GM12872 (cell line): ENCODE measurements around the gene CTSA.

Experiments used
- TF ChIP-seq, protein P1 (sequence below): IDR thresholded peaks from 3 replicates; pipeline ENCODE4 v1.5.1; 2011; ENCODE audit warnings: low read depth, mild to moderate bottlenecking, low read length, moderate library complexity; ENCODE audit not compliant: insufficient read depth

CTSA gene

DNA sequence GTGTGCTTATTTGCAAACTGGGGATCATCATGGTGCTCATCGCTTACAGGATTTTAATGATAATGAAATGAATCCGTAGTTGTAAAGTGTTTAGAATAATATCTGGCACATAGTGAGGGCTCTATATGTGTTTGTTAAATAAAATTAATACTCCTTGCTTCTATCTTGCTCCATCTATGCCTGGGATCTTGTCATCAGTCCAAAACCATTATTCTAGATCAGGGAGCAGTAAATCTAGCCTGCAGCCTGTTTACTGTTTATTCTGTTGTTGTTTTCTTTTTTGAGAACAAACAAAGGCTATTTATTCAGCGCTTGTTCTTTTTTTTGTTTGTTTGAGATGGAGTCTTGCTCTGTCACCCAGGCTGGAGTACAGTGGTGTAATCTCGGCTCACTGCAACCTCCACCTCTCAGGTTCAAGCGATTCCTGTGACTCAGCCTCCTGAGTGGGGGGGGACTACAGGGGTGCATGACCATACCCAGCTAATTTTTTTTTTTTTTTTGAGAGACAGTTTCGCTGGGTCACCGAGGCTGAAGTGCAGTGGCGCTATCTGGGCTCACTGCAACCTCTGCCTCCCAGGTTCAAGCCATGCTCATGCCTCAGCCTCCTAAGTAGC lies 42.1 kb upstream of the CTSA start:
- TF ChIP-seq, protein P1, sequence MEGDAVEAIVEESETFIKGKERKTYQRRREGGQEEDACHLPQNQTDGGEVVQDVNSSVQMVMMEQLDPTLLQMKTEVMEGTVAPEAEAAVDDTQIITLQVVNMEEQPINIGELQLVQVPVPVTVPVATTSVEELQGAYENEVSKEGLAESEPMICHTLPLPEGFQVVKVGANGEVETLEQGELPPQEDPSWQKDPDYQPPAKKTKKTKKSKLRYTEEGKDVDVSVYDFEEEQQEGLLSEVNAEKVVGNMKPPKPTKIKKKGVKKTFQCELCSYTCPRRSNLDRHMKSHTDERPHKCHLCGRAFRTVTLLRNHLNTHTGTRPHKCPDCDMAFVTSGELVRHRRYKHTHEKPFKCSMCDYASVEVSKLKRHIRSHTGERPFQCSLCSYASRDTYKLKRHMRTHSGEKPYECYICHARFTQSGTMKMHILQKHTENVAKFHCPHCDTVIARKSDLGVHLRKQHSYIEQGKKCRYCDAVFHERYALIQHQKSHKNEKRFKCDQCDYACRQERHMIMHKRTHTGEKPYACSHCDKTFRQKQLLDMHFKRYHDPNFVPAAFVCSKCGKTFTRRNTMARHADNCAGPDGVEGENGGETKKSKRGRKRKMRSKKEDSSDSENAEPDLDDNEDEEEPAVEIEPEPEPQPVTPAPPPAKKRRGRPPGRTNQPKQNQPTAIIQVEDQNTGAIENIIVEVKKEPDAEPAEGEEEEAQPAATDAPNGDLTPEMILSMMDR = no peak

DNA sequence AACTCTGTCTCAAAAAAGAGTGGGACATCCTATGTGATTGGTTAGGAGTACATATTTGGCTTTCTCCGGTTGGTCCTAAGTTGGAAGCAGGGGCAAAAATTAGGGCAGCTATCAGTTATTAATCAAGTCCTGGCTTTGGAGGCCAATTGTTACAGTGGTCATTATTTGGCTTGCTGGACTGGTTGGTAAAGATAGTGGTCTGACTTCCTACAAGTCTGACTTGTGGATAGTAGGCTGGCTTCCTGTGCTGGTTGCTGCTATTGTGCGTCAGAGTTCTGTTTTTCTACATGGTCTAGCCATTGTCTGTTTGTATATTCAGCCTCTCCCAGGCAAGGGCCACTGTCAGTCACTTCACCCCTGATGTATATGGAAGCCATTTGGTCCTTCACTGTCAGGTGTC lies 40.9 kb upstream of the CTSA start:
- TF ChIP-seq, protein P1 = no peak

DNA sequence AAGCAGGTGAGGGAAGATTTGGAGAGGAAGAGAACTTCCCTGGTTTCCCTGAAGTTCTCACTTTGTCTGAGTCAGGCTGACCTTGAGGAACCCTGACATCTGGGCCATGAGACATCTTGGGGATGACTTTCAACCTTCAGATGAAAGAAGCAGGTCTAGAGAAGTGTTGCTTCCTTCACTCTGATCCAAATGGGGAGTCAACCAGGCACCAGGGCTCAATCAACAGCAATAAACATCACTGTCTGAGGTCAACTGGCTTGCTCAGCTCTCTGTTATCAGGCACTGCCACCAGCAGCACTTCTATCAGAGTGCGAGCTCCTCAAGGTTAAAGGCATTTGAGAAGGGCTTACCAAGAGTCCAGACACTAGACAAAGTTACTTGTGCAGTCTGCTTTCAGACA lies 40.2 kb upstream of the CTSA start:
- TF ChIP-seq, protein P1 = no peak

DNA sequence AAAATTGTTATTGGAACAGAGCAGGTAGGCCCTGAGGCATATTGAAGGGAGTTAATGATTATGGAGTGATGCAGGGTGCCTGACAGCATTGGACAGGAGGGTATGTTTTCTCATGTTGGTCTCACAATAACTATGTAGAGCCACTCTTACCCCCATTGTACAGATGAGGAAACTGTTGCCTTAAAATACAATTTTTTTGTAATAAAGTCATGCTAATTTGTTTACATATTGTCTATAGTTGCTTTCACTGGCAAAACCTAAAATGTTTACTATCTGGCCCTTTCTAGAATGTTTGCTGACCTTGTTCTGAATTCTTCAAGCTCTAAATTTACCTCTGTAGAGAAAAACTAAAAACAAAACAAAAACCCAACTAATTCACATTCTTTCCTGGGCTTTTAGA lies 39.6 kb upstream of the CTSA start:
- TF ChIP-seq, protein P1 = no peak

DNA sequence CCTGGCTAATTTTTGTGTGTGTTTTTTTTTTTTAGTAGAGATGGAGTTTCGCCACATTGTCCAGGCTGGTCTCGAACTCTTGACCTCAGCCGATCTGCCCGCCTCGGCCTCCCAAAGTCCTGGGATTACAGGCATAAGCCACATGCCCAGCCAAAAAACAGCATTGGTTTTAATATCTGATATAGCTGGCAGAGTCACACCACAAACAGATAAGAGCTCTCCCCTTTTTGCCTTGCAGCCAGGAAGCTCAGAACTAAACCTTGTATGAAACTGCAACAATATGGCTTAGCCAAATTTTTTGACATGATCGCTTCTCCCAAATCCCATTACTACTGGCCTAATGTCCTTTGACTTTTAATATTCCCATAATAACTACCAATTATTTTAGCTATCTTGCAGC lies 38.8 kb upstream of the CTSA start:
- TF ChIP-seq, protein P1 = no peak

DNA sequence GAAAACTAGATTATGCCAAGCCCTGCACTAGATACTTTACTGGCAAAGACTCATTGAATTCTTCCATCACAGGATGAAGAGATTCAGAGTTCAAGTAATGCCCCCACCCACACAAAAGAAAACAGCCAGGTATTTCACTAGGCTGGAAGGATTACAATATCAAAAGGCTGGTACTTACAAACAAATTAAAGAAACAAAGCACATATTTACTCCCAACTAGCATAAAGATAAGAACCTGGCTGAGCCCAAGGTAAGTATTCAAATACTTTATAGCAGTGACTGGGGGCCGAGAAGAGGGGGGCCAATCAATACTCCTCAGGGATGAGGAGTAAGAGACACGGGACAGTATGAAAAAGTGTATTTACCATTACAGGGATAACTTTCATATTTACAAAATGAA lies 37.7 kb upstream of the CTSA start:
- TF ChIP-seq, protein P1 = no peak

DNA sequence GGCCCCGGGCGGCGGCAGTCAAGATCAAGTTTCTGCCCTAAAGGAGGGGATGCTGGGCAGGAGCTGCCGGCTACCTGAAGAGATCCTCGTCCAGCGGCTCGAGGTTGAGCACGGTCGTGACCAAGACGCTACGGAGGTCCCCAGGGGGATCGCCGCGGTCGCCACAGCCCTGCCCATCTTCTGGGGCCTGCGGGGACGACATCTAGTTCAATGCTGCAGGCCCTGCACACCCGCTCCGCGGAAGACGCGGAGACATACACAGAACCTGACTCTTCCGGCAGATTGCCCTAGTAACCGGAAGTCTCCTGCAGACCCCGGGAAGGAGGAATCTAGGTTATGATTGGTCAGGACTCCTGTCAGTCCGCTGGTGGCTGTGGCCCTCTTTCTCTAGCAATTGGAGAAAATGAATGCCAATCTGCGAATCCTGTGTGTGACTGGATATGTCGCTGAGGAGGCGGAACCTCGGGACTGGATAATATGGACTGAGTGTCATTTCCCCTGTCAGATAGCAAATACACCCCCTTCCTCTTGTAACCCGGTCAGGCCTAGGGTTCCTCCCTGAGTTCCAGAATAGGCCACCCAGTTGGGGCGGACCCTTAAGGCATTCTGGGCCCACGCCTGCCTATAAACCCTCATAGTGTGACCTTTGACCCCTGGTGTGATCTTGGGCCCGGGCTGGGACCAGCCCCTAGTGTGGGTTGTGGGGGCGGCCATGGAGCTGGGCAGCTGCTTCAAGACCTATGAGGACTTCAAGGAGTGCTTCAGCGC lies 33.8 kb upstream of the CTSA start, which contains the start of the genes ACOT8 and ZSWIM3:
ACOT8 (minus strand) TSS at position 279 of the 768 bp plus-strand sequence; CDS start at position 202, 77 bp downstream.
ZSWIM3 (plus strand) TSS at position 501 of the 768 bp plus-strand sequence; CDS start at position 713, 212 bp downstream.
- TF ChIP-seq, protein P1 = no peak
